SK-N-SH (cell line): ENCODE data around the gene CLDN15. TPM values are rescaled to one million over a fixed set of nuclear protein-coding genes. Genes with fewer than 3 reads are reported as not detected.
"Not testable (repeated sequence)": the region's sequence is repeated elsewhere in the genome, so short reads cannot be mapped to it uniquely, and the experiment has no call there.

Experiments used
- CTCF ChIA-PET: fragments of 300-600, 350-600 bp; formaldehyde crosslinking; extraction: SDS; loops from one replicate; lab custom pipeline; 2021; lab: Yijun Ruan, JAX
- POLR2A ChIA-PET: fragments of 350-600 bp; sonication (Branson Sonifier 250); formaldehyde crosslinking; extraction: SDS; loops from one replicate; lab custom pipeline; 2020; ENCODE audit warnings: antibody characterized with exemption, inconsistent platforms; lab: Yijun Ruan, JAX
- DNase-seq: peaks from one replicate; pipeline ENCODE4 v3.0.0; 2012
- H2AFZ ChIP-seq: fragments of 200-600 bp; sonication (generic); 2 replicates; pipeline ENCODE4 v1.8.1; 2016; ENCODE audit warnings: antibody characterized with exemption, mild to moderate bottlenecking, low read depth
- H3F3A ChIP-seq: fragments of 200-600 bp; sonication (generic); replicated peaks from 2 replicates; pipeline ENCODE3; 2016; ENCODE audit warnings: antibody characterized with exemption, mild to moderate bottlenecking; ENCODE audit not compliant: insufficient read depth
- H3K27ac ChIP-seq, 2 experiments: fragments of 200-500 bp in 1 of 2; fragments of 200-600 bp in 1 of 2; sonication (Bioruptor generic) in 1 of 2; sonication (generic), shearing (Covaris generic) in 1 of 2; 2 replicates each; pipeline versions ENCODE4 v1.5.1 to v1.6.1; 2014 to 2016; ENCODE audit warnings: low read depth in 2 of 2, inconsistent platforms in 1 of 2, low read length in 1 of 2, mild to moderate bottlenecking in 1 of 2, mixed read lengths in 1 of 2
- H3K27me3 ChIP-seq: fragments of 200-600 bp; sonication (generic), shearing (Covaris generic); 2 replicates; pipeline ENCODE4 v1.6.1; 2016; ENCODE audit warnings: mixed run types; ENCODE audit not compliant: insufficient read depth
- H3K36me3 ChIP-seq, 2 experiments: fragments of 200-500 bp in 1 of 2; fragments of 200-600 bp in 1 of 2; sonication (Bioruptor generic) in 1 of 2; sonication (generic) in 1 of 2; replicated peaks in 1 of 2; 2 replicates each; pipeline versions ENCODE3 to v1.5.1; 2014 to 2016; ENCODE audit warnings: low read length in 1 of 2, mild to moderate bottlenecking in 1 of 2; ENCODE audit not compliant: insufficient read depth in 2 of 2, control insufficient read depth in 1 of 2
- H3K4me1 ChIP-seq, 2 experiments: fragments of 200-500 bp in 1 of 2; fragments of 200-600 bp in 1 of 2; sonication (Bioruptor generic) in 1 of 2; sonication (generic), shearing (Covaris generic) in 1 of 2; 2 replicates each; pipeline versions ENCODE4 v1.5.1 to v1.6.1; 2014 to 2016; ENCODE audit warnings: low read depth in 1 of 2, low read length in 1 of 2, mixed run types in 1 of 2; ENCODE audit not compliant: insufficient read depth in 2 of 2, control insufficient read depth in 1 of 2
- H3K4me2 ChIP-seq: fragments of 200-600 bp; sonication (generic), shearing (Covaris generic); 2 replicates; pipeline ENCODE4 v1.6.1; 2017; ENCODE audit warnings: mixed run types
- H3K4me3 ChIP-seq, 2 experiments: fragments of 200-500 bp in 1 of 2; fragments of 200-600 bp in 1 of 2; sonication (Bioruptor generic) in 1 of 2; sonication (generic), shearing (Covaris generic) in 1 of 2; 2 replicates each; pipeline versions ENCODE4 v1.5.1 to v1.8.1; 2014 to 2016; ENCODE audit warnings: low read depth in 2 of 2, inconsistent platforms in 1 of 2, low read length in 1 of 2, mild to moderate bottlenecking in 1 of 2, mixed read lengths in 1 of 2, moderate library complexity in 1 of 2
- H3K79me2 ChIP-seq: fragments of 200-600 bp; sonication (generic); 2 replicates; pipeline ENCODE4 v1.8.1; 2017; ENCODE audit warnings: mild to moderate bottlenecking; ENCODE audit not compliant: insufficient read depth
- H3K9ac ChIP-seq: fragments of 200-600 bp; sonication (generic); 2 replicates; pipeline ENCODE4 v1.6.1; 2017; ENCODE audit warnings: mixed run types
- H3K9me2 ChIP-seq: fragments of 200-600 bp; sonication (generic); 2 replicates; pipeline ENCODE4 v1.6.1; 2017; ENCODE audit warnings: mixed run types
- H3K9me3 ChIP-seq: fragments of 200-600 bp; sonication (generic); 2 replicates; pipeline ENCODE4 v1.6.1; 2017; ENCODE audit warnings: mixed run types, mild to moderate bottlenecking, moderate library complexity
- H4K20me1 ChIP-seq: fragments of 200-600 bp; sonication (generic); 2 replicates; pipeline ENCODE4 v1.6.1; 2017; ENCODE audit warnings: mild to moderate bottlenecking, mixed run types; ENCODE audit not compliant: insufficient read depth
- ELF1 ChIP-seq: IDR thresholded peaks from 2 replicates; pipeline ENCODE4 v1.4.0; 2012
- FOSL2 ChIP-seq: IDR thresholded peaks from 2 replicates; pipeline ENCODE4 v1.4.0; 2012; ENCODE audit warnings: low read depth, mild to moderate bottlenecking, moderate library complexity, borderline replicate concordance
- FOXJ3 ChIP-seq: sonication (generic); formaldehyde crosslinking; IDR thresholded peaks from 2 replicates; pipeline ENCODE4 v1.5.1; 2020; ENCODE audit warnings: mild to moderate bottlenecking, missing genetic modification reagents
- GABPA ChIP-seq: IDR thresholded peaks from 2 replicates; pipeline ENCODE4 v1.4.0; 2012; ENCODE audit warnings: low read depth, mild to moderate bottlenecking
- JUND ChIP-seq: IDR thresholded peaks from 2 replicates; pipeline ENCODE4 v1.4.0; 2012
- MXI1 ChIP-seq: IDR thresholded peaks from 2 replicates; pipeline ENCODE4 v1.6.1; 2012; ENCODE audit warnings: mild to moderate bottlenecking, low read depth, low read length, improper control_type of control experiment
- NRF1 ChIP-seq: IDR thresholded peaks from 2 replicates; pipeline ENCODE4 v1.6.1; 2012; ENCODE audit warnings: low read depth, mild to moderate bottlenecking, low read length
- RCOR1 ChIP-seq: fragments of 150-350 bp; IDR thresholded peaks from 2 replicates; pipeline ENCODE4 v1.6.1; 2017; ENCODE audit warnings: antibody characterized with exemption, low read length
- RXRA ChIP-seq: IDR thresholded peaks from 2 replicates; pipeline ENCODE4 v1.4.0; 2012; ENCODE audit warnings: low read depth, mild to moderate bottlenecking, borderline replicate concordance
- SIN3A ChIP-seq: IDR thresholded peaks from 2 replicates; pipeline ENCODE4 v1.6.1; 2012; ENCODE audit warnings: low read depth, mild to moderate bottlenecking, low read length, moderate library complexity, borderline replicate concordance
- SMC3 ChIP-seq: IDR thresholded peaks from 2 replicates; pipeline ENCODE4 v1.6.1; 2012; ENCODE audit warnings: low read depth, low read length, improper control_type of control experiment
- TAF1 ChIP-seq: IDR thresholded peaks from 2 replicates; pipeline ENCODE4 v1.6.1; 2012; ENCODE audit warnings: low read depth, mild to moderate bottlenecking, low read length, moderate library complexity, borderline replicate concordance
- TCF12 ChIP-seq: IDR thresholded peaks from 2 replicates; pipeline ENCODE4 v1.4.0; 2012
- USF1 ChIP-seq: IDR thresholded peaks from 2 replicates; pipeline ENCODE4 v1.4.0; 2012; ENCODE audit warnings: low read depth, borderline replicate concordance
- YY1 ChIP-seq: IDR thresholded peaks from 2 replicates; pipeline ENCODE4 v1.4.0; 2012; ENCODE audit warnings: low read depth, mild to moderate bottlenecking
- WGBS: methylation state at CpG from one replicate; pipeline ENCODE4 v1.1.6; 2017; ENCODE audit warnings: low lambda C conversion rate; 5-methylcytosine and 5-hydroxymethylcytosine counted together
- polyA plus RNA-seq, 3 experiments: library from polyadenylated mRNA; depleted of rRNA; stranded (reverse); fragments of >200 nt; gene quantifications; 2 replicates each; pipeline ENCODE4 v1.2.3, GENCODE V29; 2012
- TF ChIP-seq, protein P1 (sequence below): fragments of 150-350 bp; IDR thresholded peaks from 2 replicates; pipeline ENCODE4 v1.6.1; 2016; ENCODE audit warnings: mild to moderate bottlenecking, low read depth, low read length

The CLDN15 gene
- polyA plus RNA-seq, 1 of the 3 experiments (the other 2 are of a cell fraction), result 24.0 TPM

- no peak for TF ChIP-seq RXRA
- TF ChIP-seq SMC3, result no peak
- TF ChIP-seq, protein P1, sequence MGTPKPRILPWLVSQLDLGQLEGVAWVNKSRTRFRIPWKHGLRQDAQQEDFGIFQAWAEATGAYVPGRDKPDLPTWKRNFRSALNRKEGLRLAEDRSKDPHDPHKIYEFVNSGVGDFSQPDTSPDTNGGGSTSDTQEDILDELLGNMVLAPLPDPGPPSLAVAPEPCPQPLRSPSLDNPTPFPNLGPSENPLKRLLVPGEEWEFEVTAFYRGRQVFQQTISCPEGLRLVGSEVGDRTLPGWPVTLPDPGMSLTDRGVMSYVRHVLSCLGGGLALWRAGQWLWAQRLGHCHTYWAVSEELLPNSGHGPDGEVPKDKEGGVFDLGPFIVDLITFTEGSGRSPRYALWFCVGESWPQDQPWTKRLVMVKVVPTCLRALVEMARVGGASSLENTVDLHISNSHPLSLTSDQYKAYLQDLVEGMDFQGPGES, result no peak
- TF ChIP-seq JUND, result no peak
- no peak for TF ChIP-seq YY1
- TF ChIP-seq NRF1, result no peak
- TF ChIP-seq MXI1, result no peak
- no peak for TF ChIP-seq RCOR1
- no peak for TF ChIP-seq ELF1
- no peak for TF ChIP-seq TAF1
- no peak for TF ChIP-seq FOXJ3
- no peak for TF ChIP-seq GABPA
- no peak for TF ChIP-seq TCF12
- no peak for TF ChIP-seq USF1
- TF ChIP-seq SIN3A, result no peak
- TF ChIP-seq FOSL2, result no peak
- no peaks in the 10 kb centered on the region for H3K9me2 ChIP-seq
- ChIA-PET POLR2A (no interaction called here), CTCF (interaction anchor here (1.3 to 1.7 kb wide), 2 partner anchors 28 to 143 kb away, joined by 3 to 4 read pairs; no protein-coding TSS in a partner anchor)
- H3K4me1 ChIP-seq, result peaks cover 0 to 2% of the 10 kb centered on the region in 2 experiments; a peak in 1 of 4 replicates
- H3K4me3 ChIP-seq, result no peak overlapping the region
- H3K27me3 ChIP-seq, result peaks cover 23% of the 10 kb centered on the region
- no peaks in the 10 kb centered on the region for H3K79me2 ChIP-seq
- H3K36me3 ChIP-seq, result no peaks in the 10 kb centered on the region
- no peak overlapping the region for H3K4me2 ChIP-seq
- H2AFZ ChIP-seq, result no peak overlapping the region
- no peaks in the 10 kb centered on the region for H3K9me3 ChIP-seq
- no peak overlapping the region for H3K27ac ChIP-seq
- no peak overlapping the region for H3K9ac ChIP-seq
- 86% methylated on average over 3 of the region's 6 CpGs for WGBS
- H4K20me1 ChIP-seq, result no peaks in the 10 kb centered on the region
- no peak for DNase-seq
- peaks cover 3% of the 10 kb centered on the region for H3F3A ChIP-seq
These were observed 49.4 kb upstream of the CLDN15 start for GRCh38 chr7:101287032-101287431.

GRCh38 chr7:101285880-101286279, 48.3 kb upstream of the CLDN15 start:
- H3K4me1 ChIP-seq, H3K27ac ChIP-seq, H4K20me1 ChIP-seq, H2AFZ ChIP-seq, DNase-seq, H3F3A ChIP-seq, H3K9me2 ChIP-seq, H3K79me2 ChIP-seq, H3K36me3 ChIP-seq, H3K4me2 ChIP-seq, H3K9me3 ChIP-seq, H3K4me3 ChIP-seq, H3K9ac ChIP-seq, POLR2A ChIA-PET: not testable (repeated sequence)
- CTCF ChIA-PET, result interaction anchor here (1.4 kb wide), 2 partner anchors 29 to 148 kb away, joined by 3 to 6 read pairs; no protein-coding TSS in a partner anchor
- 52% methylated on average over 3 of the region's 3 CpGs for WGBS
- peaks cover 11% of the 10 kb centered on the region; the same call in 1 of the 2 replicates for H3K27me3 ChIP-seq
